T follicular helper cell (primary cell): ENCODE measurements around the gene TMEM123.
"Not testable (repeated sequence)": the region's sequence is repeated elsewhere in the genome, so short reads cannot be mapped to it uniquely, and the experiment has no call there.

ENCODE experiments used
- DNase-seq: peaks from one replicate; pipeline ENCODE4 v3.0.0-alpha.2; 2020; ENCODE audit warnings: low read depth

The TMEM123 gene

GRCh38 chr11:102395720-102396393 lies 56.7 kb downstream of the TMEM123 start:
- DNase-seq: no peak

DNA sequence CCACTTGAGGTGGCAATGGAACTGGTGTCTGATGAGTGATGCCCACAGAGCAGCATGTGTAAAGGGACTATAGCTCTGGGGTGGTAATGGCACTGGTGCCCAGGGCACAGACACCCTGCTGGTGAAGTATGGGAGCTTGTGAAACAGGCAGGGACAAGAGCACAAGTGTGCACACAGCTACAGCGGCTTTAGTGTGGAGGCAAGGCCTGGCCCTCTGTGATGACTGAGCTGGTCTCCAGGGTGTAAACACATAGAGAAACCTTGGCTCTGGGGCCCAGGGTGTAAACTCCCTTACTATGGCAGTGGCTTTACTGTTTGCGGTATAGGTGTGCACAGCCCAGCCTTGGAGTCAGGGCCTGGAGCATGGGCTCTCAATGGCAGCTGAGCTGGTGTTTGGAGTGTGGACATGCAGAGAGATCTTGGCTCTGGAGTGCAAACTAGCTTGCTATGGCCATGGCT lies 59.3 kb downstream of the TMEM123 start:
- DNase-seq: no peak

DNA sequence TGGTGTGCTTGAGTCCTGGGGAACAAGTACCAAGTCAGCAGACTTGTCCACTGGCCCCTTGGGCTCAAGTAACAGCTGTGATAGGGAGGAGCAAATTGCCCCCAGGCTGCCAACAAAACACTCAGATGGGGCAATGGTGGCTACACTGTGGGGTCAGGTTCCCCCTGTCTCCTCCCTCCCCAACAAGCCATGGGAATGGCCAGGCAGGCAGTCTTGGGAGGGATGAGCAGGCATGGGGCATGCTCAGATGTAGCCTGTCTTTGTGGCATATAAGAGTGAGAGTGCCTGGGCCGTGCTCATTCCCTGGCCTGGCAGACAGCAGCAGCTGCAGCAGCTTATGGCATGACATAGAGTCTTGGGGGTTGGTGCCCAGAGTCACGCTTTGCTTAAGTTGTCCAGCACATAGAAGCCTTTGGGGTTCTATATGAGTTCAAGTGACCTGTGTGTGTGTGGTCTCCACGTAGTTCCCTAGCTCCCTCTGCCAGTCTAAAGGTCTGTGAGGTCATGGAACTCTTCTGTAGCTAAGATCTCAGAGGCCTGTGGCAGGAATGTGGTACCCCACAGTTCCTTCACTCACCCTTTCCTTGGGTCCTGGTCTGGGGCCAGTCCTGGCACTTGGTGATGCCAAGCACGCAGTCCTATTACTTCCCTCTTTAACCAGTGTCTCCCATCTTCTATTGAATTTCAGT lies 60.9 kb downstream of the TMEM123 start:
- no peak for DNase-seq

GRCh38 chr11:102390667-102391465 lies 61.7 kb downstream of the TMEM123 start:
- DNase-seq: peak; percentile 30

DNA sequence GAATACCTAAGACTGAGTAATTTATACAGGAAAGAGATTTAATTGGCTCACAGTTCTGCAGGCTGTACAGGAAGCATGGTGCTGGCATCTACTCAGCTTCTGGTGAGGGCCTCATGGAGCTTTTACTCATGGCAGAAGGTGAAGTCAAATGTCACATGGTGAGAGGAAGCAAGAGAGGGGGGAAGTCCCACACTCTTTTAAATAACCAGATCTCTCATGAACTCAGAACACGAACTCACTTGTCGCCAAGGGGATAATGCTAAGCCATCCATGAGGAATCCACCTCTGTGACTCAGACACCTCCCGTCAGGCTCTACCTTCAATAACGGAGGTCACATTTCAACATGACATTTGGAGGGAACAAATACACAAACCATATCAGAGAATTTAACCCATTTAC lies 63.3 kb downstream of the TMEM123 start:
- DNase-seq: no peak

DNA sequence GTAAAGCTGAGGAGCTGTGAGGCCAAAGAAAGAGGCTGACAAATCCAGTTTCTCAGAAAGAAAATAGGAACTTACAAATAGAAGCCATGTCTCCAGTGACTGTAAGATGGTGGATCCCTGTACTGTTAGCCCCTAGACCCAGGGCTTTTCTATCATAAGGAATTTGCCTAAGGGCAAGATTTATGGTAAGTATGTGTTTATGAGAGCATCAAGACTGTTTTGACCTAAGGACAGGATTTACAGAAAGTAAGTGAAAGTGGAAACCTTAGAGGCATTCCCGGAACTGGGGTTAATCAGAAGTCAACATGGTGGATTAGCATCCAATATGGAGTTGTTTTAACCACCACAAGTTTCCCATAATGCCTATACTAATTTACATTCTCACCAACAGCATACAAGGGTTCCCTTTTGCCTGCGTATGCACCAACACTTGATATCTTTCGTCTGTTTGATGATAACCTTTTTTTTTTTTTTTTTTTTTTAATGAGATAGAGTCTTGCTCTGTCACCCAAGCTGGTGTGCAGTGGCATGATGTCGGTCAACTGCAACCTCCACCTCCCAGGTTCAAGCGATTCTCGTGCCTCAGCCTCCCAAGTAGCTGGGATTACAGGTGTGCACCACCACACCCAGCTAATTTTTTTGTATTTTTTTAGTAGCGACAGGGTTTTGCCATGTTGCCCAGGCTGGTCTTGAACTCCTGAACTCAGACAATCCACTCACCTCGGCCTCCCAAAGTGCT lies 65.4 kb downstream of the TMEM123 start:
- DNase-seq: no peak

DNA sequence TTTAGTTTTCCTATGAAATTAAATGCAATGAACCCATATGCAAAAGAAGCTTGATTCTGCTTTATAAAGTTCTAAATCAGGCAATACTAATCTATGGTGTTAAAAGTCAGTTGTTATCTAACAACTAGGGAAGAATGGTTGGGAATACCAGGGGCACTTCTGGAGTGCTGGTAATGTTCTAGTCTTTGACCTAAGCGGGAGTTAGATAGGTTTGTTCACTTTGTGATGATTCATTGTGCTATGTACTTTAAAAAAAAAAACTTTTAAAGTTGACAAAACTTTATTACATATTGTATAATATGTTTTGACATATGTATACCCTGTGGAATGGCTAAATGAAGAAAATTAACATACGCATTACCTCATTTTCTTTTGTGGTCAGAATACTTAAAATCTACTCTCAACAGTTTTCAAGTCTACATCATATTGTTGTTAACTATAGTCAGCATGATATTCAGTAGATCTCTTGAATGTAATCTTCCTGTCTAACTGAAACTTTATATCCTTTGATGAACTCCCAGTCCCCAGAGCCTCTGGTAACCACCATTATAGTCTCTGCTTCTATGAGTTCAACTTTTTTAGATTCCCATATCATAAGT lies 66.3 kb downstream of the TMEM123 start:
- DNase-seq: no peak

DNA sequence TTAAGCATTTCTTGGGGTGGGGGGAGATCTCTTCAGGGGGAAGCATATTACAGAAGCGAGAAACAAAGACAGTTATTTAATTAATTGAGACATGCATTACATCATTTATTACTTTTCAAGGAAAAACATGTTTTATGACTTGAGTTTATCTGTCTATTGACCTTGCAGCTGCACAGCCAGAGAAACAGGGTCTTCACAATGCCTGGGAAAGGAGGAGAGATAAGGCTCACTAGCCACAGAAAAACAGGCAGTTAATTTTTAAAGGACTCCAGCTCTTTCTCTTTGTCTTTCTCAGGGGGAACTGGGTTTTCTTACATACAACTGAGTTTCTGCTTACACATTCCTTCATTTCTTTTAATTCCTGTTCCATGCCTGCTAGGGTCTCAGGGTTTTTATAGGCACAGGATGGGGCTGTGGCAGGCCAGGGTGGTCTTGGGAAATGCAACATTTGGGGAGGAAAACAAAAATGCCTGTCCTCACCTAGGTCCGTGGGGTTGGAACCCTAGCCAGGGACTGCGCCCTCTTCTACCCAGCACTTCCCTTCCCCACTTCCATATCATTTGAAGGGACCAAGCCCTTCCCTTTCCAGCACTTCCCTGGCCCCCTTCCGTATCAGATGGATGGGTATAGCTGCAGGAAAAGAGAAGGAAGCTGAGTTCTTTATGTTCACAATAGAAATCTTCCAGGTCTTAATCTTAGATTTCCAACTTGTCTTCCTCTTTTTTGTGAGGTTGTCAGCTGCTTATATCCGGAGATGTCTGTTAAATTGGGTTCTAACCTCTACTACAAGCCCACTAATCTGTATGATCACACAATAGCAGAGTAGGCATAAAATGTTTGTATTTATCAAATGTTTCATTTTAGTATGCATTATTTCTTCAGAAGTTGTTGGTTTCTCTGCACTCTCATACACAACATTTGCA lies 67.2 kb downstream of the TMEM123 start:
- no peak for DNase-seq

DNA sequence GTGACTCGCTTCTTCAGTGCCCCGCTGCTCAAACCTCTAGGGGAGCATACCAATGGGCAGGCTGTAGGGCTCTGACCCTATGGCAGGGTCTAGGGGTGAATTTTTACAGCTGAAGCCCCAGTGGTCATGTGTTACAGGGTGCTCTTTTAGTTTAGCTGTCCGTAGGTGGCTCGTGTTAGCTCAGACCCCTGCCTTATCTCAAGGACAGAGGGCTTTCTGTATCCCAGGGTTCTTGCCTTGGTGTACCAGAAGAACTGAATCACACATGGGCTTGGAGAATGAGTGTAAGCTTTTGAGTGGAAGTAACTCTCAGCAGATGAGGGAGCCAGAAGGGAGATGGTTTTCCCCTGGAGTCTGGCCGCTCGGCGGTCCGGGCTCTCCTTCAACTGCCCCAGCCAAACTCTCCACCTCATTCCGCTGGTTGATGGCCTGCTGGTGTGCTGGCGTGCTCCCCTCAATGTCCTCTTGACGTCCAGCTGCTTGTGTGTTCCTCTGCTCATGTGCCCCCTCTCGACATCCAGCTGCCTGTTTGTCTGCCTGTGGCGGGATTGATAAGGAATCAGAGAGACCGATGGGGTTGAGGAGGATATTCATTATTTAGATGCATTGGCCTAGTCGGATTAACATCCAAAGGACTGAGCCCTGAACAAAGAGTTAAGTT lies 68.0 kb downstream of the TMEM123 start:
- DNase-seq: no peak

DNA sequence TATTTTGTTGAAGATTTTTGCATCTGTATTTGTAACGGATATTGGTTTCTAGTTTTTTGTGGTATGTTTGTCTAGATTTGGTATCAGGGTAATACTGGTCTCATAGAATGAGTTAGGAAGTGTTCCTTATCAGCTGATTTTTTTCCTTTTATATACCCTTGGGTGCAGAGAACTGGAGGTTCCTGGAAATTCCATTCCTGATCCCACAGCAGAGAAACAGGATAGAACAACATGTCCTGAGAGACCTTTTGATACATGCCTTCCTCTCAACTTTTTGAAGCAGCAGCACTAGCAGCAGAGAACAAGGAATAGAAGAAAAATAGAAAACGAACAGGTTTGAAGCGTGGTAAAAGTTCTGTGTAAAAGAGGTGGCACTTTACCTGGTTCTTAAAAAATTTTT lies 68.7 kb downstream of the TMEM123 start:
- no peak for DNase-seq

- DNase-seq: no peak
Measured at GRCh38 chr11:102382384-102382783, 70.2 kb downstream of the TMEM123 start.

GRCh38 chr11:102378818-102379217 lies 73.7 kb downstream of the TMEM123 start:
- no peak for DNase-seq

DNA sequence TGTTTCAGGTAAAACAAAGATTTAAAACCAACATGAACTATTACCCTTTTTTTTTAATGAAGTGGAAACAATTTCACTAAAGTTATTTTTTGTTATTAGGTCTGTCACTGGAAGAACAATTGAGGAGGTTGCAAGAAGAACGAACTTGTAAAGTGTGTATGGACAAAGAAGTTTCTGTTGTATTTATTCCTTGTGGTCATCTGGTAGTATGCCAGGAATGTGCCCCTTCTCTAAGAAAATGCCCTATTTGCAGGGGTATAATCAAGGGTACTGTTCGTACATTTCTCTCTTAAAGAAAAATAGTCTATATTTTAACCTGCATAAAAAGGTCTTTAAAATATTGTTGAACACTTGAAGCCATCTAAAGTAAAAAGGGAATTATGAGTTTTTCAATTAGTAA lies 74.7 kb downstream of the TMEM123 start:
- no peak for DNase-seq

GRCh38 chr11:102375720-102376399 lies 76.7 kb downstream of the TMEM123 start:
- no peak for DNase-seq

DNA sequence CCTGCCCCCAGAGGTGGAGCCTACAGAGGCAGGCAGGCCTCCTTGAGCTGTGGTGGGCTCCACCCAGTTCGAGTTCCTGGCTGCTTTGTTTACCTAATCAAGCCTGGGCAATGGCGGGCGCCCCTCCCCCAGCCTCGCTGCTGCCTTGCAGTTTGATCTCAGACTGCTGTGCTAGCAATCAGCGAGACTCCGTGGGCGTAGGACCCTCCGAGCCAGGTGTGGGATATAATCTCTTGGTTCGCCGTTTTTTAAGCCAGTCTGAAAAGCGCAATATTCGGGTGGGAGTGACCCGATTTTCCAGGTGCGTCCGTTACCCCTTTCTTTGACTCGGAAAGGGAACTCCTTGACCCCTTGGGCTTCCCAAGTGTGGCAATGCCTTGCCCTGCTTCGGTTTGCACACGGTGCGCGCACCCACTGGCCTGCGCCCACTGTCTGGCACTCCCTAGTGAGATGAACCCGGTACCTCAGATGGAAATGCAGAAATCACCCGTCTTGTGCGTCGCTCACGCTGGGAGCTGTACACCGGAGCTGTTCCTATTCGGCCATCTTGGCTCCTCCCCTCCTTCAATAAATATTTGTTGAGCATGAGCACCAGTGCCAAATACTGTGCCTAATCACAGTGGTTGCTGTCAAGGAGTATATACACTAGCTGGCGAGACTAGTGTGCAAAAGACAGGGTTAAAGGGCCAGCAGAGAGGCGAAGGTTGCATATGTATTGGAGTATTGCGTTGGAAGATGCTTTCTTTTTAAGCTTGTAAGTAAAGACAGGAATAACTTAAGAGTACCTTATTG lies 77.7 kb downstream of the TMEM123 start:
- not testable (repeated sequence) for DNase-seq

DNA sequence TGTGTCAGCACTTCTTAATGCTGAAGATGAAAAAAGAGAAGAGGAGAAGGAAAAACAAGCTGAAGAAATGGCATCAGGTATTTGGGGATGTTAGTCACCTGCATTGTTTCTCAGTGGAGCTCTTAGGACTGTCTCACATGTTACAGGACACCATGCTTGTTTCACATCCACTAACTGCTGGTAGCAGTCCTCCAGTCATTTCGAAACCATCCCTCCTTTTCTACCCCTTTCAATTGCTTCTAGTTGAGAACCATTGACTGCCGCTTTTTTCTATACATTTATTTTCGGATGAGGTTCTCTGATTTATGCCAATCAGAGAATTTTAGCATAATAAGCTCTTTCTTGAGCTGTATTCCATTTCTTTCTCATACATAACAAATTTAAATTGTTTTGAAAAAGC lies 84.1 kb downstream of the TMEM123 start:
- DNase-seq: no peak

- DNase-seq: no peak
Measured at GRCh38 chr11:102367364-102367763, 85.2 kb downstream of the TMEM123 start.

DNA sequence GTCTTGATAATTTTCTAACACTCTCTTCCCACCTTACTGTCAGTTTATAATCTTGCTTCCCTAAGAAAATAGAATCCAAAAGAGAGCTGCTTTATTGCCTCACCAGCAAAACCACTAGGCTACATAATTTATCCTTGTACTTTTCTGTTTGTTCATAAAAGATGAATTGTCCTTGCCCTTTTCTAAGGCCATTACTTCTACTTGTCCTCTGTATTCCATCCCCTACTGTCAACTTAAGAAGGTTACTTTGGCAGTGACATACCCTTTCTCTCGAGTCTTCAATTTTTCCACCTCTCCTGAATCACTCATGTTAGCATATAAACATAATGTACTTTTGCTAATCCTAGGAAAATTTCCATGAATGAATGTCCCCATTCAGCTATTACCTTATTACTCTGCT lies 87.6 kb downstream of the TMEM123 start:
- no peak for DNase-seq
